ENCODE data around the gene LRP1B. TPM values are rescaled to one million over a fixed set of nuclear protein-coding genes. Genes with fewer than 3 reads are reported as not detected.

Gene LRP1B
- total RNA-seq, 1 donor from 2014 or later = 0.20 TPM

GRCh38 chr2:141455877-141456276 lies 674.9 kb downstream of the LRP1B start:
- DNase-seq (ENCODE audit: low read depth, low spot score) = no peak

- DNase-seq (ENCODE audit: low read depth, low spot score) = no peak
These were observed 675.5 kb downstream of the LRP1B start for GRCh38 chr2:141455211-141455826.

- no peak for DNase-seq (ENCODE audit: low read depth, low spot score)
These were observed 690.7 kb downstream of the LRP1B start for GRCh38 chr2:141440072-141440635.

- DNase-seq (ENCODE audit: low read depth, low spot score) = no peak
These were observed 691.3 kb downstream of the LRP1B start for GRCh38 chr2:141439524-141439923.

- no peak for DNase-seq (ENCODE audit: low read depth, low spot score)
These were observed 692.3 kb downstream of the LRP1B start for GRCh38 chr2:141438536-141438935.

GRCh38 chr2:141437521-141437920 lies 693.3 kb downstream of the LRP1B start:
- DNase-seq (ENCODE audit: low read depth, low spot score) = no peak

GRCh38 chr2:141423124-141423523 lies 707.7 kb downstream of the LRP1B start:
- no peak for DNase-seq (ENCODE audit: low read depth, low spot score)

GRCh38 chr2:141417246-141417797 lies 713.5 kb downstream of the LRP1B start:
- DNase-seq (ENCODE audit: low read depth, low spot score) = no peak

- DNase-seq (ENCODE audit: low read depth, low spot score) = no peak
These were observed 719.4 kb downstream of the LRP1B start for GRCh38 chr2:141411419-141411818.

- DNase-seq (ENCODE audit: low read depth, low spot score) = no peak
These were observed 731.5 kb downstream of the LRP1B start for GRCh38 chr2:141399270-141399669.

- DNase-seq (ENCODE audit: low read depth, low spot score) = no peak
These were observed 737.6 kb downstream of the LRP1B start for GRCh38 chr2:141393214-141393545.

- DNase-seq (ENCODE audit: low read depth, low spot score) = peak; percentile 4
These were observed 738.2 kb downstream of the LRP1B start for GRCh38 chr2:141392517-141393213.

GRCh38 chr2:141386168-141386567 lies 744.6 kb downstream of the LRP1B start:
- no peak for DNase-seq (ENCODE audit: low read depth, low spot score)

GRCh38 chr2:141384676-141385075 lies 746.1 kb downstream of the LRP1B start:
- no peak for DNase-seq (ENCODE audit: low read depth, low spot score)

- no peak for DNase-seq (ENCODE audit: low read depth, low spot score)
These were observed 748.9 kb downstream of the LRP1B start for GRCh38 chr2:141381946-141382345.

- no peak for DNase-seq (ENCODE audit: low read depth, low spot score)
These were observed 750.5 kb downstream of the LRP1B start for GRCh38 chr2:141380008-141380979.

- no peak for DNase-seq (ENCODE audit: low read depth, low spot score)
These were observed 766.0 kb downstream of the LRP1B start for GRCh38 chr2:141364821-141365220.

GRCh38 chr2:141362311-141362710 lies 768.5 kb downstream of the LRP1B start:
- DNase-seq (ENCODE audit: low read depth, low spot score) = no peak

GRCh38 chr2:141348481-141348880 lies 782.3 kb downstream of the LRP1B start:
- no peak for DNase-seq (ENCODE audit: low read depth, low spot score)

- no peak for DNase-seq (ENCODE audit: low read depth, low spot score)
These were observed 789.4 kb downstream of the LRP1B start for GRCh38 chr2:141341444-141341843.

GRCh38 chr2:141331127-141331526 lies 799.7 kb downstream of the LRP1B start:
- DNase-seq (ENCODE audit: low read depth, low spot score) = no peak

- DNase-seq (ENCODE audit: low read depth, low spot score) = no peak
These were observed 800.9 kb downstream of the LRP1B start for GRCh38 chr2:141329964-141330363.
